Mesenteric fat pad (tissue), 1 donor: ENCODE measurements around the gene AK9. TPM values are rescaled to one million over a fixed set of nuclear protein-coding genes. Genes with fewer than 3 reads are reported as not detected.

Source experiments
- DNase-seq: peaks from one replicate; pipeline ENCODE4 v3.0.0-alpha.2; 2020; ENCODE audit warnings: low spot score
- total RNA-seq: library from RNA; stranded (reverse); fragmentation: NEBNext Ultra II Directional; extraction: Animal tissue kit (Norgen Biotek cat#: 25700); gene quantifications from one replicate; pipeline ENCODE4 v1.2.1, GENCODE V29; 2021
- donor health status: DM: yes; HTN: yes; CAD: no.

Gene AK9
- total RNA-seq, 1 donor from 2014 or later, result 7.4 TPM

- no peak for DNase-seq
Measured at GRCh38 chr6:109513571-109514071, 177.4 kb downstream of the AK9 start.

GRCh38 chr6:109512271-109512817 is 178.7 kb downstream of the AK9 start:
- no peak for DNase-seq

- DNase-seq, result no peak
Measured at GRCh38 chr6:109511832-109512231, 179.2 kb downstream of the AK9 start.

- DNase-seq, result no peak
Measured at GRCh38 chr6:109510358-109510757, 180.6 kb downstream of the AK9 start.

GRCh38 chr6:109508166-109508860 is 182.7 kb downstream of the AK9 start:
- DNase-seq, result no peak

GRCh38 chr6:109507490-109508072 is 183.4 kb downstream of the AK9 start:
- DNase-seq, result no peak

GRCh38 chr6:109506841-109507240 is 184.2 kb downstream of the AK9 start:
- DNase-seq, result no peak

- no peak for DNase-seq
Measured at GRCh38 chr6:109506314-109506713, 184.7 kb downstream of the AK9 start.

- DNase-seq, result no peak
Measured at GRCh38 chr6:109503327-109504224, 187.4 kb downstream of the AK9 start.

GRCh38 chr6:109498936-109499335 is 192.1 kb downstream of the AK9 start:
- no peak for DNase-seq

- no peak for DNase-seq
Measured at GRCh38 chr6:109498052-109498451, 192.9 kb downstream of the AK9 start.

GRCh38 chr6:109496036-109496772 is 194.8 kb downstream of the AK9 start:
- no peak for DNase-seq

- no peak for DNase-seq
Measured at GRCh38 chr6:109493865-109494264, 197.1 kb downstream of the AK9 start.

- DNase-seq, result no peak
Measured at GRCh38 chr6:109491207-109491938, 199.6 kb downstream of the AK9 start.

GRCh38 chr6:109490713-109491112 is 200.3 kb downstream of the AK9 start:
- no peak for DNase-seq

GRCh38 chr6:109488001-109488400 is 203.0 kb downstream of the AK9 start:
- DNase-seq, result no peak

GRCh38 chr6:109486068-109486467 is 204.9 kb downstream of the AK9 start:
- no peak for DNase-seq

- DNase-seq, result no peak
Measured at GRCh38 chr6:109485266-109485935, 205.6 kb downstream of the AK9 start.

GRCh38 chr6:109484122-109484521 is 206.9 kb downstream of the AK9 start:
- DNase-seq, result no peak

GRCh38 chr6:109483735-109484057 is 207.3 kb downstream of the AK9 start:
- DNase-seq, result no peak
